HEK293 (cell line): Measurements from ENCODE around the gene LDLRAD4.

Experiments used
- CTCF ChIP-seq: fragments of 450-650 bp; formaldehyde crosslinking; IDR thresholded peaks from 2 replicates; pipeline ENCODE4 v1.5.1; 2016; ENCODE audit warnings: missing biosample characterization, missing genetic modification characterization
- PATZ1 ChIP-seq: fragments of 450-650 bp; formaldehyde crosslinking; IDR thresholded peaks from 2 replicates; pipeline ENCODE4 v1.5.1; 2016; ENCODE audit warnings: missing biosample characterization, missing genetic modification characterization
- ZBTB10 ChIP-seq: fragments of 450-650 bp; formaldehyde crosslinking; IDR thresholded peaks from 2 replicates; pipeline ENCODE4 v1.5.1; 2016; ENCODE audit warnings: missing biosample characterization, missing genetic modification characterization
- ZBTB17 ChIP-seq: fragments of 450-650 bp; formaldehyde crosslinking; IDR thresholded peaks from 2 replicates; pipeline ENCODE4 v1.5.1; 2016; ENCODE audit warnings: missing biosample characterization, missing genetic modification characterization
- ZNF114 ChIP-seq: fragments of 450-650 bp; formaldehyde crosslinking; IDR thresholded peaks from 2 replicates; pipeline ENCODE4 v1.5.0; 2017; ENCODE audit warnings: missing biosample characterization, missing genetic modification characterization
- ZNF121 ChIP-seq: fragments of 450-650 bp; formaldehyde crosslinking; IDR thresholded peaks from 2 replicates; pipeline ENCODE4 v1.5.1; 2016; ENCODE audit warnings: missing biosample characterization, missing genetic modification characterization
- ZNF274 ChIP-seq, 2 experiments: fragments of 200-500 bp in 1 of 2; fragments of 450-650 bp in 1 of 2; sonication (Bioruptor generic) in 1 of 2; formaldehyde crosslinking in 1 of 2; IDR thresholded peaks; 2 replicates each; pipeline versions ENCODE4 v1.5.1 to v1.6.1; 2014 to 2016; ENCODE audit warnings: borderline replicate concordance in 1 of 2, inconsistent platforms in 1 of 2, low read length in 1 of 2, missing biosample characterization in 1 of 2, missing genetic modification characterization in 1 of 2
- ZNF302 ChIP-seq: fragments of 450-650 bp; formaldehyde crosslinking; IDR thresholded peaks from 2 replicates; pipeline ENCODE4 v1.5.1; 2016; ENCODE audit warnings: missing biosample characterization, missing genetic modification characterization, low read depth
- ZNF335 ChIP-seq: fragments of 450-650 bp; formaldehyde crosslinking; conservative IDR thresholded peaks from 2 replicates; pipeline ENCODE4 v1.5.1; 2016; ENCODE audit warnings: missing biosample characterization, missing genetic modification characterization
- ZNF398 ChIP-seq: fragments of 450-650 bp; formaldehyde crosslinking; IDR thresholded peaks from 2 replicates; pipeline ENCODE4 v1.5.1; 2017; ENCODE audit warnings: missing biosample characterization, missing genetic modification characterization
- ZNF629 ChIP-seq: fragments of 450-650 bp; formaldehyde crosslinking; IDR thresholded peaks from 2 replicates; pipeline ENCODE4 v1.5.1; 2017; ENCODE audit warnings: missing biosample characterization, missing genetic modification characterization
- ZSCAN18 ChIP-seq: fragments of 450-650 bp; formaldehyde crosslinking; IDR thresholded peaks from 2 replicates; pipeline ENCODE4 v1.5.1; 2016; ENCODE audit warnings: missing biosample characterization, missing genetic modification characterization

DNA sequence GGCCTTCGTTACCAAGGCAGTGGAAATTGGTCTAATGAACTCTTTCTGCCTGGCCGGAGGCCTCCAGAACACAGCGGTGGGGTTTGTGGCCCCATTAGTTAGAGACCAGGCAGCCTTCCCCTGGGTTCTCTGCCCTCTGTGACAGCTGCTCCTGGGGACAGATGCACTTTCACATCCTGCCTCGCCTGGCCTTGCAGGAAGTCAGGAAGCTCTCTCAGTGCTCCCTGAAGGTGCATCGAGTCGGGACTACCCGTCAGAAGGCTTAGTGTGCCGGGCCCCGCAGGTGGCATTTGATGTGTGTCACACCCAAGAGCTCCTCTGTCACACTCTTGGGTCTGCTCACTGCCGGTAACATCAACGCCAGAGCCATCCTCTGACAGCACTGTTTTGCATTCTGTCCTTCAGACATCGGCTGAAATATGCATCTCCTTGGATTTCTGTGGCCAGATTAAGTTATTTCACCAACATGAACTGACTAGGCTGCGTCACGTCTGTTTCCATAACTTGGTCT, 158.3 kb downstream of the LDLRAD4 start:
- TF ChIP-seq ZNF629: no peak
- TF ChIP-seq ZNF302 (tag by site-specific recombination): no peak
- TF ChIP-seq CTCF (tag by site-specific recombination): no peak
- no peak for TF ChIP-seq PATZ1
- no peak for TF ChIP-seq ZSCAN18 (tag by site-specific recombination)
- TF ChIP-seq ZNF121 (tag by site-specific recombination): no peak
- TF ChIP-seq ZBTB10: no peak
- no peak for TF ChIP-seq ZNF398 (tag by site-specific recombination)
- TF ChIP-seq ZBTB17: no peak
- no peak for TF ChIP-seq ZNF274 (IDR thresholded peaks at IDR 0.05; ENCODE audit: low read length)
- no peak for TF ChIP-seq ZNF274 (tag by site-specific recombination; IDR thresholded peaks at IDR 0.05; ENCODE audit: borderline replicate concordance)
- TF ChIP-seq ZNF114: no peak
- TF ChIP-seq ZNF335: no peak
